Measurements from ENCODE around the gene CLEC2B.
A peak's percentile ranks its signal among the peaks of the same experiment; 100 is the strongest.

Gene CLEC2B

GRCh38 chr12:9869307-9870161, at the start of gene CLEC2B:
Gene CLEC2B (minus strand): TSS chr12:9869354.
- H3K4me1 ChIP-seq (ENCODE audit: control insufficient read depth, insufficient read depth, low read length), result no peaks in the 10 kb centered on the region
- H3K9ac ChIP-seq (ENCODE audit: low read length), result peak within 1 kb of the TSS; percentile 76
- H3K4me3 ChIP-seq (ENCODE audit: low read length), result peak within 1 kb of the TSS; percentile 57
- no peaks in the 10 kb centered on the region for H3K36me3 ChIP-seq (ENCODE audit: control insufficient read depth, insufficient read depth, low read length)
- no peaks in the 10 kb centered on the region for H3K27me3 ChIP-seq (ENCODE audit: control insufficient read depth, insufficient read depth, low read length)
- H3K9me3 ChIP-seq (ENCODE audit: control insufficient read depth, low read length), result no peaks in the 10 kb centered on the region

GRCh38 chr12:9911708-9912107, 42.6 kb upstream of the CLEC2B start:
- no peaks in the 10 kb centered on the region for H3K36me3 ChIP-seq (ENCODE audit: control insufficient read depth, insufficient read depth, low read length)
- no peaks in the 10 kb centered on the region for H3K27me3 ChIP-seq (ENCODE audit: control insufficient read depth, insufficient read depth, low read length)
- no peak overlapping the region for H3K4me3 ChIP-seq (ENCODE audit: low read length)
- H3K9ac ChIP-seq (ENCODE audit: low read length), result no peak overlapping the region
- no peaks in the 10 kb centered on the region for H3K4me1 ChIP-seq (ENCODE audit: control insufficient read depth, insufficient read depth, low read length)
- no peaks in the 10 kb centered on the region for H3K9me3 ChIP-seq (ENCODE audit: control insufficient read depth, low read length)

- Histone ChIP-seq H3K4me1 (ENCODE audit: control insufficient read depth, insufficient read depth, low read length) (no peaks in the 10 kb centered on the region), H3K9me3 (ENCODE audit: control insufficient read depth, low read length) (no peaks in the 10 kb centered on the region), H3K36me3 (ENCODE audit: control insufficient read depth, insufficient read depth, low read length) (no peaks in the 10 kb centered on the region), H3K27me3 (ENCODE audit: control insufficient read depth, insufficient read depth, low read length) (no peaks in the 10 kb centered on the region), H3K9ac (ENCODE audit: low read length) (no peak overlapping the region), H3K4me3 (ENCODE audit: low read length) (no peak overlapping the region)
Observed at GRCh38 chr12:9910716-9911421, 41.7 kb upstream of the CLEC2B start.

GRCh38 chr12:9909724-9910123, 40.6 kb upstream of the CLEC2B start:
- Histone ChIP-seq H3K9me3 (ENCODE audit: control insufficient read depth, low read length) (no peaks in the 10 kb centered on the region), H3K9ac (ENCODE audit: low read length) (no peak overlapping the region), H3K4me3 (ENCODE audit: low read length) (no peak overlapping the region), H3K27me3 (ENCODE audit: control insufficient read depth, insufficient read depth, low read length) (no peaks in the 10 kb centered on the region), H3K4me1 (ENCODE audit: control insufficient read depth, insufficient read depth, low read length) (no peaks in the 10 kb centered on the region), H3K36me3 (ENCODE audit: control insufficient read depth, insufficient read depth, low read length) (no peaks in the 10 kb centered on the region)

GRCh38 chr12:9908350-9908749, 39.2 kb upstream of the CLEC2B start:
- Histone ChIP-seq H3K36me3 (ENCODE audit: control insufficient read depth, insufficient read depth, low read length) (no peaks in the 10 kb centered on the region), H3K9me3 (ENCODE audit: control insufficient read depth, low read length) (no peaks in the 10 kb centered on the region), H3K4me3 (ENCODE audit: low read length) (no peak overlapping the region), H3K4me1 (ENCODE audit: control insufficient read depth, insufficient read depth, low read length) (no peaks in the 10 kb centered on the region), H3K27me3 (ENCODE audit: control insufficient read depth, insufficient read depth, low read length) (no peaks in the 10 kb centered on the region), H3K9ac (ENCODE audit: low read length) (no peak overlapping the region)

GRCh38 chr12:9907769-9908168, 38.6 kb upstream of the CLEC2B start:
- Histone ChIP-seq H3K27me3 (ENCODE audit: control insufficient read depth, insufficient read depth, low read length) (no peaks in the 10 kb centered on the region), H3K36me3 (ENCODE audit: control insufficient read depth, insufficient read depth, low read length) (no peaks in the 10 kb centered on the region), H3K4me3 (ENCODE audit: low read length) (no peak overlapping the region), H3K9me3 (ENCODE audit: control insufficient read depth, low read length) (no peaks in the 10 kb centered on the region), H3K4me1 (ENCODE audit: control insufficient read depth, insufficient read depth, low read length) (no peaks in the 10 kb centered on the region), H3K9ac (ENCODE audit: low read length) (no peak overlapping the region)

- H3K36me3 ChIP-seq (ENCODE audit: control insufficient read depth, insufficient read depth, low read length), result no peaks in the 10 kb centered on the region
- H3K9me3 ChIP-seq (ENCODE audit: control insufficient read depth, low read length), result no peaks in the 10 kb centered on the region
- H3K4me3 ChIP-seq (ENCODE audit: low read length), result no peak overlapping the region
- no peaks in the 10 kb centered on the region for H3K4me1 ChIP-seq (ENCODE audit: control insufficient read depth, insufficient read depth, low read length)
- H3K27me3 ChIP-seq (ENCODE audit: control insufficient read depth, insufficient read depth, low read length), result no peaks in the 10 kb centered on the region
- H3K9ac ChIP-seq (ENCODE audit: low read length), result no peak overlapping the region
Observed at GRCh38 chr12:9906873-9907272, 37.7 kb upstream of the CLEC2B start.

GRCh38 chr12:9902539-9903228, 33.5 kb upstream of the CLEC2B start:
- no peak overlapping the region for H3K4me3 ChIP-seq (ENCODE audit: low read length)
- no peaks in the 10 kb centered on the region for H3K36me3 ChIP-seq (ENCODE audit: control insufficient read depth, insufficient read depth, low read length)
- no peak overlapping the region for H3K9ac ChIP-seq (ENCODE audit: low read length)
- no peaks in the 10 kb centered on the region for H3K4me1 ChIP-seq (ENCODE audit: control insufficient read depth, insufficient read depth, low read length)
- H3K27me3 ChIP-seq (ENCODE audit: control insufficient read depth, insufficient read depth, low read length), result no peaks in the 10 kb centered on the region
- no peaks in the 10 kb centered on the region for H3K9me3 ChIP-seq (ENCODE audit: control insufficient read depth, low read length)

GRCh38 chr12:9900930-9901329, 31.8 kb upstream of the CLEC2B start:
- no peaks in the 10 kb centered on the region for H3K27me3 ChIP-seq (ENCODE audit: control insufficient read depth, insufficient read depth, low read length)
- no peak overlapping the region for H3K9ac ChIP-seq (ENCODE audit: low read length)
- no peak overlapping the region for H3K4me3 ChIP-seq (ENCODE audit: low read length)
- H3K9me3 ChIP-seq (ENCODE audit: control insufficient read depth, low read length), result no peaks in the 10 kb centered on the region
- H3K4me1 ChIP-seq (ENCODE audit: control insufficient read depth, insufficient read depth, low read length), result no peaks in the 10 kb centered on the region
- H3K36me3 ChIP-seq (ENCODE audit: control insufficient read depth, insufficient read depth, low read length), result no peaks in the 10 kb centered on the region

GRCh38 chr12:9899209-9899608, 30.1 kb upstream of the CLEC2B start:
- H3K4me1 ChIP-seq (ENCODE audit: control insufficient read depth, insufficient read depth, low read length), result no peaks in the 10 kb centered on the region
- H3K9me3 ChIP-seq (ENCODE audit: control insufficient read depth, low read length), result no peaks in the 10 kb centered on the region
- H3K36me3 ChIP-seq (ENCODE audit: control insufficient read depth, insufficient read depth, low read length), result no peaks in the 10 kb centered on the region
- H3K9ac ChIP-seq (ENCODE audit: low read length), result no peak overlapping the region
- no peaks in the 10 kb centered on the region for H3K27me3 ChIP-seq (ENCODE audit: control insufficient read depth, insufficient read depth, low read length)
- H3K4me3 ChIP-seq (ENCODE audit: low read length), result no peak overlapping the region

- H3K27me3 ChIP-seq (ENCODE audit: control insufficient read depth, insufficient read depth, low read length), result no peaks in the 10 kb centered on the region
- no peaks in the 10 kb centered on the region for H3K36me3 ChIP-seq (ENCODE audit: control insufficient read depth, insufficient read depth, low read length)
- H3K4me3 ChIP-seq (ENCODE audit: low read length), result no peak overlapping the region
- no peak overlapping the region for H3K9ac ChIP-seq (ENCODE audit: low read length)
- H3K4me1 ChIP-seq (ENCODE audit: control insufficient read depth, insufficient read depth, low read length), result no peaks in the 10 kb centered on the region
- H3K9me3 ChIP-seq (ENCODE audit: control insufficient read depth, low read length), result no peaks in the 10 kb centered on the region
Observed at GRCh38 chr12:9897535-9897934, 28.4 kb upstream of the CLEC2B start.

Measured in mucosa of stomach (tissue), 1 donor.